ENCODE measurements around the gene MAPKAP1. TPM values are rescaled to one million over a fixed set of nuclear protein-coding genes. Genes with fewer than 3 reads are reported as not detected.
"Not testable (repeated sequence)": the region's sequence is repeated elsewhere in the genome, so short reads cannot be mapped to it uniquely, and the experiment has no call there.

Gene MAPKAP1
- total RNA-seq, 1 donor from 2014 or later, result 81.9 TPM

DNA sequence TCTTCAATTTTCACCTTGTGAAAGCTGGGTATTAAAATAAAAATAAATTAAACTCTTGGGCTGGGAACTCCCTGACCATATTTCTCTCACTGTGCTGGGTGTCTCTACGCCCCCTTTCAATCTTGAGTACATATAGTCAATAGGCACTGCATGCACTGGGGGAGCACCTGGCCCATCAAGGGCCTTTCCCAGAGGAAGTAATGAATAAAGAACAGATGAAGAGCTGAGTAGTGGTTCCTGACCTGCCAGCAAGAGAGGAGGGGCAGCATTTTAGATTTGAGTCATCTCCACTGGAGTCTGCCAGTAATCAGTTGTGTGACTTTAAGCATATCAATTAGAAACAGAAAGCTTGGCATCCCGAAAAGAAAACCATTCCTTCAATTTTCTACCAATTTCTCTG lies 6.2 kb downstream of the MAPKAP1 start:
- Histone ChIP-seq H3K4me3 (ENCODE audit: low read depth, low read length) (no peak overlapping the region), H3K36me3 (ENCODE audit: control insufficient read depth, insufficient read depth, low read length) (no peaks in the 10 kb centered on the region), H3K27me3 (ENCODE audit: control insufficient read depth, insufficient read depth, low read length) (no peaks in the 10 kb centered on the region)
- no peak for TF ChIP-seq CTCF (IDR thresholded peaks at IDR 0.05; ENCODE audit: insufficient read depth, low read length, severe bottlenecking)
- DNase-seq (ENCODE audit: low read depth) (peak; percentile 38), FAIRE-seq (no peak)

GRCh38 chr9:125699870-125700269 lies 7.1 kb downstream of the MAPKAP1 start:
- no peak for TF ChIP-seq CTCF (IDR thresholded peaks at IDR 0.05; ENCODE audit: insufficient read depth, low read length, severe bottlenecking)
- Histone ChIP-seq H3K4me3 (ENCODE audit: low read depth, low read length) (no peak overlapping the region), H3K36me3 (ENCODE audit: control insufficient read depth, insufficient read depth, low read length) (no peaks in the 10 kb centered on the region), H3K27me3 (ENCODE audit: control insufficient read depth, insufficient read depth, low read length) (no peaks in the 10 kb centered on the region)
- DNase-seq (ENCODE audit: low read depth), result no peak
- FAIRE-seq, result no peak

DNA sequence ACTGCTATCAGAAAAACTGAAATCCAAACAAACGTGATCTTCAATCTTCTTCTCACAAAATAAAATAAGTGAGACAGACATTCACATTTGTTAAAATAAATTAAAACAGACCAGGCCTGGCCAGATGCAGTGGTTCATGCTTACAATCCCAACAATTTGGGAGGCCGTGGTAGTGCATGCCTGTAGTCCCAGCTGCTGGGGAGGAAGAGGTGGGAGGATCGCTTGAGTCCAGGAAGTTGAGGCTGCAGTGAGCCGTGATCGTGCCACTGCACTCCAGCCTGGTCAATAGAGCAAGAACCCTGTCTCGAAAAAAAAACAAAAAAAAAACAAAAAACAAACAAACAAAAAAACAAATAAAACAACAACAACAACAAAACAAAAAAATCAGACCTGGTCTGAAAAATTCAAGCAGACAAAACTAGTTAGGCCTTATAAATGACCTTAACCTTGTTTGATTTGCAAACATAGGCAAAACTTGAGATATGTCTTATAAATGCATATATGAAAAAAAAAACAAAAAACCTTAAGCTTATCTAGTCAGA lies 10.8 kb downstream of the MAPKAP1 start:
- no peak for DNase-seq (ENCODE audit: low read depth)
- TF ChIP-seq CTCF (IDR thresholded peaks at IDR 0.05; ENCODE audit: insufficient read depth, low read length, severe bottlenecking), result no peak
- FAIRE-seq, result no peak
- Histone ChIP-seq H3K36me3 (ENCODE audit: control insufficient read depth, insufficient read depth, low read length) (no peaks in the 10 kb centered on the region), H3K4me3 (ENCODE audit: low read depth, low read length) (no peak overlapping the region), H3K27me3 (ENCODE audit: control insufficient read depth, insufficient read depth, low read length) (no peaks in the 10 kb centered on the region)

DNA sequence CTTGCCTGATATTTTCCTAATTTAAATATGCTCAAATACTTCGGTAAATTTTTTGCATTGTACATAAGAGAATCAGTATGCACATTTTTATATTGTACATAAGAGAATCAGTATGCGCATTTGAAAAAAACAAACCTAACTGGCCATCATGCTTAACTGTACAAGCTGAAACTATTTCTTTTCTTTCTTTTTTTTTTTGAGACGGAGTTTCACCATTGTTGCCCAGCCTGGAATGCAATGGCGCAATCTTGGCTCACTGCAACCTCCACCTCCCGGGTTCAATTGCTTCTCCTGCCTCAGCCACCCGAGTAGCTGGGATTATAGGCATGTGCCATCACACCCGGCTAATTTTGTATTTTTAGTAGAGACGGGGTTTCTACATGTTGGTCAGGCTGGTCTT lies 11.5 kb downstream of the MAPKAP1 start:
- DNase-seq (ENCODE audit: low read depth); FAIRE-seq; H3K27me3 ChIP-seq (ENCODE audit: control insufficient read depth, insufficient read depth, low read length); H3K36me3 ChIP-seq (ENCODE audit: control insufficient read depth, insufficient read depth, low read length); H3K4me3 ChIP-seq (ENCODE audit: low read depth, low read length): not testable (repeated sequence)

DNA sequence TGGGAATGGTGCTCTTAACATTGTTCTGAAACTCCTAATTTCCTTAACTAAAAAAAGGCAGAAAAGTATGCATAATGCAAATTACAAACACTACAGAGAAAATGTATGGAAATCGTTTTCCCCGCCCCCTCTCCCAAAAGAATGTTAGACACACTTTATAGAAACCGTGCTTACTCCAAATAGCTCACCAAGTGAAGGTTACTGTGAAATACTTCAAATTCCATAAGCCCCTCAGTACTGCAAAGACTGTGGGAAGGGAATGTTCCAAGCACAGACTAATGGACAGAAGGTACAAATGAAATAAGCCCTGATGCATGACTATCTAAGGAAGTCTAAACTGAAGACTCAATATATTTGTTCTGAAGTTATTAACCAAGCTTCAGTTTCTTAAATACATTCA lies 12.5 kb downstream of the MAPKAP1 start:
- Histone ChIP-seq H3K4me3 (ENCODE audit: low read depth, low read length) (no peak overlapping the region), H3K27me3 (ENCODE audit: control insufficient read depth, insufficient read depth, low read length) (no peaks in the 10 kb centered on the region), H3K36me3 (ENCODE audit: control insufficient read depth, insufficient read depth, low read length) (peaks cover 2% of the 10 kb centered on the region)
- TF ChIP-seq CTCF (IDR thresholded peaks at IDR 0.05; ENCODE audit: insufficient read depth, low read length, severe bottlenecking), result no peak
- DNase-seq (ENCODE audit: low read depth) (no peak), FAIRE-seq (no peak)

- not testable (repeated sequence) for DNase-seq (ENCODE audit: low read depth); FAIRE-seq; H3K27me3 ChIP-seq (ENCODE audit: control insufficient read depth, insufficient read depth, low read length); H3K36me3 ChIP-seq (ENCODE audit: control insufficient read depth, insufficient read depth, low read length); H3K4me3 ChIP-seq (ENCODE audit: low read depth, low read length)
Observed at GRCh38 chr9:125693492-125693891, 13.5 kb downstream of the MAPKAP1 start.

DNA sequence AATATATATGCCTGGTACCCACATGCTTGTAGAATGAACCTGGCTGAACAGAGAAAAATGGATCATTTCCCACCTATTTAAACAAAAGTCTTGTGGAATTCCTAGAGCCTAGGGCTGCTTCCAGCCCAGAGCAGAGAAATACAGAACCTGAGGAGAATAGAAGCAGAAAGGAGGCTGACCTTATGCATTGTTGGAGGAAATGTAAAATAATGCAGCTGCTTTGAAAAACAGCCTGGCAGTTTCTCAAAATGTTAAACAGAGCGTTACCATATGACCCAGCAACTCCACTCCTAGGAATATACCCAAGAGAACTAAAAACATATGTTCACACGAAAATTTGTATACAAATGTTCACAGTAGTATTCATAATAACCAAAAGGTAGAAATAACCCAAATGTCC lies 15.1 kb downstream of the MAPKAP1 start:
- Histone ChIP-seq H3K4me3 (ENCODE audit: low read depth, low read length) (no peak overlapping the region), H3K36me3 (ENCODE audit: control insufficient read depth, insufficient read depth, low read length) (peaks cover 2% of the 10 kb centered on the region), H3K27me3 (ENCODE audit: control insufficient read depth, insufficient read depth, low read length) (no peaks in the 10 kb centered on the region)
- no peak for FAIRE-seq
- DNase-seq (ENCODE audit: low read depth), result no peak
- TF ChIP-seq CTCF (IDR thresholded peaks at IDR 0.05; ENCODE audit: insufficient read depth, low read length, severe bottlenecking), result no peak
